ENCODE results near the gene ADO.

ADO gene

DNA sequence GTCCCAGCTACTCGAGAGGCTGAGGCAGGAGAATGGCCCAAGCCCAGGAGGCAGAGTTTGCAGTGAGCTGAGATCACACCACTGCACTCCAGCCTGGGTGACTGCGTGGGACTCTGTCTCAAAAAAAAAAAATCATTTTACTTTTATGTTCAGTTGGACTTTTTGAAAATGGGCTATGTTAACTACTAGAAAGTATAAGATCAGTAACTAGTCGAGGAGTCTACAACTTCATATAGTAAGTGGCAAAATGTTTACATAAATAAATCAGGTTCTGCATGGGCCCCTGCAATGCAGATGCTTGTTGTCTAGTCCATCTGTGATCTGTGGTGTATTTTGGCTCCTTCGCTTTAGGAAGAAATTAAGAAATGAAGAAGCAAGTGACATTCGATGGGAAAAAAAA is 12.3 kb upstream of the ADO start:
- DNase-seq (ENCODE audit: low read depth in 2 of 2), result no peak

DNA sequence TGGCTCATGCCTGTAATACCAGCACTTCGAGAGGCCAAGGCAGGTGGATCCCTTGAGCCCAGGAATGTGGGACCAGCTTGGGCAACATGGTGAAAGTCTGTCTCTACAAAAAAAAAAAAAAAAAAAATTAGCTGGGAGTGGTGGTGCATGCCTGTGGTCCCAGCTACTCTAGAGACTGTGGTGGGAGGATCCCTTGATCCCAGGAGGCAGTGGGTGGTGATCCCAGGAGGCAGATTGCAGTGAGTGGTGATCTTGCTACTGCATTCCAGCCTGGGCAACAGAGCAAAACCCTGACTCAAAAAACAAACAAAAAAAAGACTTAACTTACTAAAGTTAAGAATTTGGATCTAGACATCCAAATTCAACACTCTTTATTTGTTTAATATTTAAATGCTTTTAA is 10.2 kb upstream of the ADO start:
- DNase-seq (ENCODE audit: low read depth in 2 of 2), result no peak

DNA sequence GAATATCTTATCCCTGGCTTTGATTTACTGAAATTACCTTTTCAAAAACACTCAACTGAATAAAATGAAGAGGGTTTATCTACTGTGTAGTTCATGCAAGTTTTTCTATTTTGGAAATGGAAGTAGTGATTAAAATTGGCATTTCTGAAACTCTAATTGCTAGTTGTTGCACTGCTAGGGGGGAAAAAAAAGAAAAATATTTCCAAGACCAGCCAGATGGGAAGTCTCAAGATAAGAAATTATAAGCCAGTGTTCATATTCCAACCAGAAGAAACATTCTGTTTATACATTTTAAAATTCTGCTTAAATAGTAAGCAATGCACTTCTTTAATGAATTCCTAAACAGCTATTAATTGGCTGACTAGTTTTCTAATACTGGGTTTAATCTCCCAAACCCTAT is 9.4 kb upstream of the ADO start:
- DNase-seq (ENCODE audit: low read depth in 2 of 2), result no peak

DNA sequence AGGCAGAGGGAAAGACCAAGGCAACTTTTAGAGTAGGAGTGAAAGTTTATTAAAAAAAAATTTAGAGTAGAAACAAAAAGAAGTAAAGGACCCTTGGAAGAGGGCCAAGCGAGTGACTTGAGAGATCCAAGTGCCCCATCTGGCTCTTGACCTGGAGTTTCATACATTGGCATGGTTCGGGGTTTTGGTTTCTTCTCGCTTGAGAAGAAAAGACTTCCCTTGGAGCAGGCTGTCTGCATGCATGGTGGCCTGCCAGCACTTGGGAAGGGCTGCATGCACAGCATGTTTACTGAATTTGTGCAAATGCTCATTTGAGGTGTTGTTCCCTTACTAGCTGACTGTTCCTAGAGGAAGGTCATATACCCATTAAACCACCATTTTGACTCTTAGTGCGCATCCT is 8.8 kb upstream of the ADO start:
- DNase-seq (ENCODE audit: low read depth in 2 of 2), result no peak

DNA sequence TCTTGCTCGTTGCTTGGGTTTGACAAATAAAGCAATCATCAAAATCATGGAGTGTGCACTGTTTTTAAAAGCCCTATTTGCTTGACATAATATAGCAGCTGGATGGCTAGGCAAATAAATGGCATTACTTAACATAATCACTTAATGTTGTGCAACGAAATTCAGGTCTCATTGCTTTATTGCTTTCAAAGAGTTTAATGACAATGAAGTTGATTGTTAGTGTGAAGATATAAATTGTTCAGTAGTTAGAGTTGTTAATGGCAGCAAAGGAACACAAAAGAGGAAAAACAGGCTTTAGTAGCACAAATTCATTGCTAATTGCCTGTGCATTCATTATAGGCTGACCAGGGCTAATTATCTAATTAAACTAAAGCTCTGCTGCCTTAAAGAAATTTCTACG is 7.6 kb upstream of the ADO start:
- DNase-seq (ENCODE audit: low read depth in 2 of 2), result no peak

DNA sequence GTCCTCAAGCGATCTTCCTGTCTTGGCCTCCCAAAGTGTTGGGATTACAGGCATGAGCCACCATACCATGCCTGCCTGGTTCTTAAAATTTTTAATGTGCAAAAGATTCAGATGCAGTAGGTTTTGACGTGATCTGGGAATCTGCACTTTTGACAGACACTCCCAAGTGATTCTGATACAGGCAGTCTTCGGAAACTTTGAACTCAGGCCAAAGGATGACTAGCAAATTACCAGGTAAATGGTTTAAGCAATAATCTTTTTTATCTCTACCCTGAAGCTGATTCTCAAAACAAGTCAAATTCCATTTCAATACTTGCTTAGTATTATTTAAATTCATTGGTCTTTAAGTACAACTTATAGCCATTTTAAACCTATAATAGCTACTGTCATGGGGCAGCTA is 2.6 kb upstream of the ADO start:
- DNase-seq (ENCODE audit: low read depth in 2 of 2), result no peak

DNA sequence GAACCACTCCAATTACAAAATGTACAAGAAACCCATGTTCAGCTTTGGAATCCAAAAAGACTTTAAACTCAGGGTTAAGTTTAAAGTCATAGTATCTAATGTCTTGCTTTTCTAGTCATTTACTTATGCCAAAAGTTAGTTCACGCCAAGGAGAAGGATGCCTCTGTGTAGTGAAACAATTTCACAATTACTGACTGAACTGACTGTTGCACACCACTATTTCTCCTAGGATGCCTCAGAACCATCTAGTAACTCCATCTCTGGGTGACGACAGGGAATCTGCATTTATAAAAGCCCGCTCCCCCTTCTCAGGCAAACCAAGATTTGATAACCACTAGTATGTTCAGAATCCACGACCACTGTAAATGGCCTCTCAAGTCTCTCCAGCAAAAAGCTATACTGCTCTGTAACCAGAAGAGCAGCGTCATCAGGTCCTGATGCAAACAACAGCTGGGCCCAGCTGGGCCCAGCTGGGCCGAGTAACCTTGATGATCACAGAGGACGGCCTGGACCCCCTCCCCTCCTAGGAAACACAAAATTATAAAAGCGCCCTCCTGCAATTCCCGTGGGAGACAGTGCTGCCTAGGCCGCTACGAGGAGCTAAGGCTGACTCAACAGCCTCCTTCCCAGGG is 680 bp upstream of the ADO start:
- DNase-seq (ENCODE audit: low read depth in 2 of 2), result no peak

DNA sequence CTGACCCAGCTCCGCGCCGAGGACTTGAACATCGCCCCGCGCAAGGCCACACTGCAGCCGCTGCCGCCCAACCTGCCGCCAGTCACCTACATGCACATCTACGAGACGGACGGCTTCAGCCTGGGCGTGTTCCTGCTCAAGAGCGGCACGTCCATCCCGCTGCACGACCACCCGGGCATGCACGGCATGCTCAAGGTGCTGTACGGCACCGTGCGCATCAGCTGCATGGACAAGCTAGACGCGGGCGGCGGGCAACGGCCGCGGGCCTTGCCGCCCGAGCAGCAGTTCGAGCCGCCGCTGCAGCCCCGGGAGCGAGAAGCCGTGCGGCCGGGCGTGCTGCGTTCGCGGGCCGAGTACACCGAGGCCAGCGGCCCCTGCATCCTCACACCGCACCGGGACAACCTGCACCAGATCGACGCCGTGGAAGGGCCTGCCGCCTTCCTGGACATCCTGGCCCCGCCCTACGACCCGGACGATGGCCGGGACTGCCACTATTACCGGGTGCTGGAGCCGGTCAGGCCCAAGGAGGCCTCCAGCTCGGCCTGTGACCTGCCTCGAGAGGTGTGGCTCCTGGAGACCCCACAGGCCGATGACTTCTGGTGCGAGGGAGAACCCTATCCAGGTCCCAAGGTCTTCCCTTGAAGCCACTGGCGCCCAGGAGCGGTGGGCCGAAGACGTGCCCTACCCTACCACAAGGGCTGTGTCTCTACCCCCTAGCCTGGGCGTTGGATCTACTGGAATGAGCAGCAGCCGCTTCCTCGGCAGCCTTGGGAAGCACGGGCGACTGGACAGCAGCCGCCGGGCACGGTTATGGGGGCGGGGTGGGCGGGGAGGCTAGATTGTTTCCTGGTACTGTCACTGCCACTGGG is 945 bp downstream of the ADO start:
- peak in 1 of 2 donors; percentile 12 for DNase-seq (ENCODE audit: low read depth in 2 of 2)

DNA sequence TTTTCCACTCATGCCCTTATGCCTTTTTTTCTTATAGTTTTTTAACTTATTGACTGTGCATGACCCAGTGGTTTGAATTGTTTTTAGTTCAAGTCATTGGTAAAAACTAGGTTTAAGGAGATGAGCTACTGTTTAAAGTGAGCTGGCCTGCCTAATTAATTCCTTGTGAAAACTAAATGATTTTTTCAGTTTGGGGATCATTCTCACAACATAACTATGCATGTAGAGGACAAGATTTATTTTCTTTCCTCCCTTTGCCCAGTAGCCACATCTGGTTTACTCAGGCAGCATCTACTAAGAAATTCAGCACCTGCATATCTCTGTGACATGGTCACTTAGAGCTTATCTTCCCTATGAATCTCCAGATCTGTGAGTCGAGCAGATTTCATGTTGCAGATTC is 1.7 kb downstream of the ADO start:
- DNase-seq (ENCODE audit: low read depth in 2 of 2), result no peak

DNA sequence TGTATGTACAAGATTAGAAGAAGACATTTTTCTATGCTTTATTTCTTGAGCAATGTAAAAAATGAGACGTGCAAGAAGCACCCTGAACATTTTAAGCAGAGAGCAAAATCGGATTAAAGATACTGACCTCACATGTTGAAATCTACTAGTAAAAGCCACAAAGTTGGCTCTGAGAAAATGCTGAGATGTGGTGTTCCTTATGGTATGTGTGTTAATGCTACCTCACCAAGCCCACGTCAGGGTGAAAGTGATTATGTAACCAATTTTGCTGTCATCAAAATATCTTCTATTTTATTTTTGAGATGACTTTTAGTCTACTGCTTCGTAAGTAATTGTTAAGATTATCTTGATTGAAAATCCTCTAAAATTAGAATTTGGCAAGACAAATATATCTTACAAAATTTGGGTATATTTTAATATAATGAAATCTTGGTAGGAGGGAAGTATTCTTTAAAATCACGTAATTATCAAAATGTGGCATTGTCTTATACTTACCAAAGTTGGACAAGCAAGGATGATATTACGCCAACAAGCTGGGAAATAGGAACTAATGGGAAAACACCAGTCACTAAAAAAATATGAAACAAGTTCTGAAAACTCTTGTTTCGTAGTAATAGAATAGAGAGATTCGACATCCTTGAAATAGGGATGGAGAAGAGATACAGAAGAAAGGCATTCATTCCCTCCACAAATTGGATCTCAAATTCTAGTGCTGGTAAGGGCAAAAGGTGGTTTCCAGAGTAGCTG is 5.8 kb downstream of the ADO start:
- DNase-seq (ENCODE audit: low read depth in 2 of 2), result no peak

DNA sequence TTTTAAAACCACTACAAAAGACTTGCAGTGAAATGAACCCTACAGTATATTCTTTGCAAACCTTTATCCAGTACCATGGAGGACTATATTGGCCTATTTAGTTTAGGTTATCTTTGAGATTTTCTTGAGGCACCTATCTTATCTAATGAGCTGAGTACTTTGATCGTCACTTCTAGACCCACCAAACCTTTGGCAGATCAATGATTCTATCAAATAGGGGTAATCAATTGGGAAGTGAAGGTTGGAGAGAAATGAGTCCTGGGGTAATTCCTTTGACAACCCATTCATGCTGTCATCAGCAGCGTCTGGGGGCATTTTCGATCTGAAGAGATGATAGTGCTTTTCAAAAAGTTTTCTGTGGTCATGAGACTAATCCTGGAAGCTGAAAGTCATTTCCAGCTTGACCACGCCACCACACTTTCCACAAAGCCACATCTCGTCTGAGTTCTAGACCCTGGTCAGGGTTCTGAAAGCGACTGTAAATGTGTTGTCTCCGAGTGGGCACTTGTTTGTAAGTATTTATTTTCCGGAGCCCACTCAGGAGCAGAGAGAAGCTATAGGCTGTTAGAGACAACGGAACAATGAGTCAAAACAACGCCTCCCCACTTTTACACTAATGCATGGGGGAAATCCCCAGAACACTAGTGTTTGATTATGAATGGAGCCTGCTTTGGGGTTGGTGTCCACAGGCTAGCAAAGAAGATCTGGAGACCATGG is 6.8 kb downstream of the ADO start:
- peak; percentile 46 to 60 for DNase-seq (ENCODE audit: low read depth in 2 of 2)

DNA sequence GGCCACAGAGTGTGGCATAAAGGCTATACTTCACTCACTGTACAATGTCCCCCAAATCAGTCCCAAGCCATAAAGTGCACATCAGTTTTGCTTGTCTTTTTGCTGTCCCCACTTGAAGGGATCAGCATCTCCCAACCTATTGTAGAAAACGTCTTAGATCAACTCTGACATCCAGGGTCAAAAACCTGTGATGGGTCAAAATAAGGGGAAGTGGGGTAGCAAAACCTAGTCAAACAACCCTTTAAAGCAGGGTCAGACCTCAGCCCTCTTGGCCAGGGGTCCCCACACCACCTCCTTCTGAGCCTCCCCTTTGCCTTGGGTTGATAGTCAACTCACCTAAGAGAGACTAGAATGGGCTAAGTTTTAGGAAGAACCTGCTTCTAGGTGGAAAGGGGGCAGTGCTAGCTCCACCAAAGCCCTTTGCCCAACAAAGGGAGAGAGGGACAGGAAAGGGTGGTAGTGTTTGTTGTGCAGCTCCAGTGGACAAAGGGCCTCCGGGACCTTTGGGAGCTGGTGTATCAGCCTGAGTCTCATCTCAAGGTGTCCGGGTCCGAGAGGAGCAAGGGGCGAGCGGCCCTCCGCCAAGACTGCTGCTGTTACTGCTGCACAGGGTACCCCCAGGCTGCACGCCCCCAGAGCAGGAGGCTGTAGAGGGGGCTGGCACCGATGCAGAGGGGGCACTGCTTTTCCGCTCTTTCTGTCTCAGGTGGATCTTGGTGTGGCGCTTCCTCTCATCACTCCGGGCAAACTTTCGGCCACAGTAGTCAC is 8.3 kb downstream of the ADO start:
- no peak for DNase-seq (ENCODE audit: low read depth in 2 of 2)

DNA sequence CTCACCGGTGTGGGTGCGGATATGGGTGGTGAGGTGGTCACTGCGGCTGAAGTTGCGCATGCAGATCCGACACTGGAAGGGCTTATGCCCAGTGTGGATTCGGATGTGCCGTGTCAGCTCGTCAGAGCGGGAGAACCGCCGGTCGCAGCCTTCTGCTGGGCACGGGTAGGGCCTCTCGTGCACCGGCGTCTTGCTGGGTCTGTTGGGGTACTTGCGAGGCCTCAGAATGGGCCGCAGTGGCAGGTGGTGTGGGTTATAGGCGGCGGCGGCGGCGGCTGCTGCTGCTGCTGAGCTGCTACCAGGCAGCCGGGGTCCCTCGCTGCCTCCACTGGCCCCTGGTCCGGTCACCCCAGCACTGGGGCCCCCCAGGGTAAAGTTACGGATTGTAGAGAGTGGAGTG is 8.9 kb downstream of the ADO start:
- no peak for DNase-seq (ENCODE audit: low read depth in 2 of 2)

DNA sequence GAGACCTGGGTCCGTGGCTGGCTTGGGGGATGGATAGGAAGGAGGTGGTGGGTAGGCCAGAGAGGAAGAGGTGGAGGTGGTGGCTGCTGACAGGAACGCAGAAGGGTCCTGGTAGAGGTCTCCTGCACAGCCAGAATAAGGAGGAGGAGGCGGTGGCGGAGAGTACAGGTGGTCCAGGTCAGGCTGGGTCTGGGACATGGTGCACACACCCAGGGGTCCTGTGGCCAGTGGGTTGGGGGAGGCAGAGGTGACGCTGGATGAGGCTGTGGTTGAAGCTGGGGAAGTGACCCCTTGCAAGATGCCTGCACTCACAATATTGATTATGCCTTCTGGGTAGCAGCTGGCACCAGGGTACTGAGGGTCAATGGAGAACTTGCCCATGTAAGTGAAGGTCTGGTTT is 9.5 kb downstream of the ADO start:
- DNase-seq (ENCODE audit: low read depth in 2 of 2), result peak in 1 of 2 donors; percentile 23

DNA sequence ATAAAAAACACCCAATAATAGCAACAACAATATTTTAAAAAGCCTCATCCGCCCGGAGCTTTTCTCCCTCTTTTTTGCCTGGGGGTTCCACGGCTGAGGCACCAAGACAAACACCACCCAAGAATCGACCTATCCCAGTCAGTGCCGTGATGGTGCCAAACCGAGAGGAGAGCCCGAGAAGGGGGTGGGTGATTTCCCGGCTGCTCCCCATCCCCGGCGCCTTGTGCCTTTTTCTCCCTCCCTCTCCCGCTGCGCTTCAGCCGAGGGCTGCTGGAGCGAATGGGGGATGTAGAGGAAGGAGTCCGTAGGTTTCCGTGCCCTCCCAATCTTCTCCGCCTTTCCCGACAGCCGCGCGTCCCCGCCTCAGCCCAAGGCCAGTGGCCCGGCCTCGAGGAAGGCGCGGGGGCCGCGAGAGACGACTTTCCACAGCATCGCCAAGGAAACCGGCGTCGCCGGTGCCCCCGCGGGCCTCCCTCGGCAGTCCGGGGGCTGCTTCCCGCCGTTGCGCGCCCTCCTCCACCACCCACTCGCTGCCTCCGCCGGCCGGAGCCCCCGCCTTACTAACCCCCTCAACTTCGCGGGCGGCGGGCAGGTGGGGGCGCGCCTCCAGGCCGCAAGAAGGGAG is 10.3 kb downstream of the ADO start:
- DNase-seq (ENCODE audit: low read depth in 2 of 2), result peak; percentile 39 to 53

DNA sequence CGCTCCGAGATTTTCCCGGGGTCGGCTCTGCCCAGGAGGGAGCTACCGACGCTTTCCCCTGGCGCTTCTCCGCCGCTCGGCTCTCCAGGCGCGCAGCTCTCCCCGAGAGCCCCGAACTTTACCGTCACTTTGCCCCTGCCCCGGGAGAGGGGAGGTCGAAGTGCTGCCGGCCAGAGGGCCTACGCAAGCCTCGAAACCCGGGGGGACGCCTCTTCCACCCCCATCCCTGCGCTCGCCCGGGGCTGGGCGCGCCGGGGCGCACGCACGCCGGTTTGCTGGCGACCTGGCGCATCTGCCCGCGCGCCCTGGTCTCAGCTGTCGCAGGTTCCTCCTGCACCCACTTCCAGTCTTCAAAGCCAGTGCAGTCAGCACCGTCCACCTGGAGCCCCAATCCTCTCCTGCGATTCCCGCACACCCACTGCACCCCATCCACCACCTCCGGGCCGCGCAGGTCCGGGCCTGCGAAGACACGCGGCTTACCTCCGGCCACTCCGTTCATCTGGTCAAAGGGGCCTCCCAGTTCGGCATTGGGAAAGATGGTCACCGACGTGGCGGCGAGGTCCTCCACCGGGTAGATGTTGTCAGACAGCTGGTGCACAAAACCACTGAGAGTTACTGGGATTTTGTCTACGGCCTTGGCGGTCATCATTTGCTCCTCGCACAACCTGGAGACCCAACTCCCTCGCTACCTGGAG is 11.0 kb downstream of the ADO start:
- DNase-seq (ENCODE audit: low read depth in 2 of 2), result peak; percentile 21 to 23

DNA sequence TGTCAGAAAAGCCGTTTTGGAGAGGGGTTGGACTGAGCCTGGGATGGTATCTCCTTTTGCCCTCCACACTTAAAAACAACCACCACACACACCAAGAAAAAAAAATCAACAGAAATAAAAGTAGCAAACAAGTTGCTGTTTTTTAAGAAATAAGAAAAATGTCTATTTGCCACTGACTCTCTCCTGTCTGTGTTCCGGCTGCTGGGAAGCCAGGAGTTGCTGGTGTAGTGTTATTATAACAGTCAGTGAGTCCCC is 11.5 kb downstream of the ADO start:
- no peak for DNase-seq (ENCODE audit: low read depth in 2 of 2)

DNA sequence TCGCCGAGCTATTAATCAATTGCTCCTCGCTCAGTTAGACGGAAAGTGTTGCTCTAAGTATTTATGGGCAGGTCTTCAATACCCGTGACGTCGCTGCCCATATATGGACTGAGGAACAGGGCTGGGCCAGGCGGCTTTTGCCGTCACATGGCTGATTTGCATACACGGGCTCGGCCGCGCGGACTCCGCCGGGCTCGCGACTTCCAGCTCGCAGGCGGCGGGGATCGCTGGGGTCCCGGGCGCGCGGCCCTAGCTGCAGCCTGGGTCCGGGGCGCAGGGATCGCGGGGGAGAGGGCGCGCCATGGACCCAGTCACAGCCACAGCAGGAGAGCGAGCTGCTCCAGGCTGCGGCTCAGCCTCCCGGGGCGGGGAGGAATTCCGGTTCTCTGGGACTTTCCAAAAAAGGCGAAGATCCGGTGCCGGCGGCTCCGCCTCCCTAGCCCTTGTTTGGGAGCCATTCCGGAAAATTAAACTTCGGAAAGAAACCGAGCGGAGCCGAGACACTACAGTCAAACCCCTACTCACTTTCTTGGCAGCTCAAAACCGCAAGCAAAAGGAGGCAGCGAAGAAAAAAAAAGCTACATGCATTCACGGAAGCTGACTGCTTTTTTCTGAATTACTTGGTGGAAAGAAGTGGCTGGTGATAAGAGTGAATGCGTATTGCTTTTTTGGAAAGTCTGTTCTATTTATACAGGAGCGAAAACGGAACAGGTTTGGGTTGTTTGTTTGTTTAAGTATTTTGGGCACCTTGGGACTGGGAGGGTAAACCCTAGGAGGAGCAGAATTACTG is 12.0 kb downstream of the ADO start, which contains the start of gene EGR2:
Gene EGR2, minus strand, starts transcription at position 36 of the 790 bp plus-strand sequence. CDS start 337 bp downstream, outside the sequence.
- DNase-seq (ENCODE audit: low read depth in 2 of 2), result peak; percentile 88 to 92

DNA sequence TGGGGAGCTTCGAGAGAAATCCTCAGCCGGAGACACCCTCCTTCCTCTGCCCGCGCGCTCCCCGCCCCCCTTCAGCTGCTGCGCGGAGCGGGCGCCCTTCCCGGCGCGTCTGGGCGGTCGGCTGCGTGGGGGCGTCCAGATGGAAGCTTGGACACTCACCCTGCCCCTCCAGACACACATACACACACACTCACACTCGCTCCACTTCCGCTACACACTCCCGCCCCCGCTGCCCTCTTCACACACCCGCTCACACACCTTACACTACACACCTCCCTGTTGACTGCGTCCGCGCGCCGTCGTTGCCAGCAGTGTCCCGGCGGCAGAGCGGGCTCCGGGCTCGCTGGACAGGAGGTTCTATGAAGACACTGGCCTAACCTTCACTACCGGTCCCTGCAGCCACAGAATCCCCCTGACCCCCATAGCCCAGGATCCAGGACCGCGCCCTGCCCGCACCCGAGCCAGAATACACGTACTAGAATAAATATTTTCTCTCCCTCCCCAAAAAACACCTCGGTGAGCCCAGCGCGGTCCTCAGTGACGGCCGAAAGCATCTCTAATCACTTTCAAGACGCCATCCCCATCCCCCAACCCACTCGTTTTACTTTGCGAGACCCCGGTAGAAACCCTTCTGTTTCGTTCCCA is 12.7 kb downstream of the ADO start:
- peak; percentile 55 to 64 for DNase-seq (ENCODE audit: low read depth in 2 of 2)

All from stimulated activated CD4-positive, alpha-beta T cell treated with anti-CD3 and anti-CD28 coated beads, Interleukin-1b, Interleukin-23, amount 100 ng/mL, for 4 hours (primary cell).